SK-N-SH (cell line): ENCODE data around the gene SCRN2. TPM values are rescaled to one million over a fixed set of nuclear protein-coding genes. Genes with fewer than 3 reads are reported as not detected.

Experiments
- CTCF ChIA-PET: fragments of 300-600, 350-600 bp; formaldehyde crosslinking; extraction: SDS; loops from one replicate; lab custom pipeline; 2021; lab: Yijun Ruan, JAX
- POLR2A ChIA-PET: fragments of 350-600 bp; sonication (Branson Sonifier 250); formaldehyde crosslinking; extraction: SDS; loops from one replicate; lab custom pipeline; 2020; ENCODE audit warnings: antibody characterized with exemption, inconsistent platforms; lab: Yijun Ruan, JAX
- DNase-seq: peaks from one replicate; pipeline ENCODE4 v3.0.0; 2012
- H2AFZ ChIP-seq: fragments of 200-600 bp; sonication (generic); 2 replicates; pipeline ENCODE4 v1.8.1; 2016; ENCODE audit warnings: antibody characterized with exemption, mild to moderate bottlenecking, low read depth
- H3F3A ChIP-seq: fragments of 200-600 bp; sonication (generic); replicated peaks from 2 replicates; pipeline ENCODE3; 2016; ENCODE audit warnings: antibody characterized with exemption, mild to moderate bottlenecking; ENCODE audit not compliant: insufficient read depth
- H3K27ac ChIP-seq, 2 experiments: fragments of 200-500 bp in 1 of 2; fragments of 200-600 bp in 1 of 2; sonication (Bioruptor generic) in 1 of 2; sonication (generic), shearing (Covaris generic) in 1 of 2; 2 replicates each; pipeline versions ENCODE4 v1.5.1 to v1.6.1; 2014 to 2016; ENCODE audit warnings: low read depth in 2 of 2, inconsistent platforms in 1 of 2, low read length in 1 of 2, mild to moderate bottlenecking in 1 of 2, mixed read lengths in 1 of 2
- H3K27me3 ChIP-seq: fragments of 200-600 bp; sonication (generic), shearing (Covaris generic); 2 replicates; pipeline ENCODE4 v1.6.1; 2016; ENCODE audit warnings: mixed run types; ENCODE audit not compliant: insufficient read depth
- H3K36me3 ChIP-seq, 2 experiments: fragments of 200-500 bp in 1 of 2; fragments of 200-600 bp in 1 of 2; sonication (Bioruptor generic) in 1 of 2; sonication (generic) in 1 of 2; replicated peaks in 1 of 2; 2 replicates each; pipeline versions ENCODE3 to v1.5.1; 2014 to 2016; ENCODE audit warnings: low read length in 1 of 2, mild to moderate bottlenecking in 1 of 2; ENCODE audit not compliant: insufficient read depth in 2 of 2, control insufficient read depth in 1 of 2
- H3K4me1 ChIP-seq, 2 experiments: fragments of 200-500 bp in 1 of 2; fragments of 200-600 bp in 1 of 2; sonication (Bioruptor generic) in 1 of 2; sonication (generic), shearing (Covaris generic) in 1 of 2; 2 replicates each; pipeline versions ENCODE4 v1.5.1 to v1.6.1; 2014 to 2016; ENCODE audit warnings: low read depth in 1 of 2, low read length in 1 of 2, mixed run types in 1 of 2; ENCODE audit not compliant: insufficient read depth in 2 of 2, control insufficient read depth in 1 of 2
- H3K4me2 ChIP-seq: fragments of 200-600 bp; sonication (generic), shearing (Covaris generic); 2 replicates; pipeline ENCODE4 v1.6.1; 2017; ENCODE audit warnings: mixed run types
- H3K4me3 ChIP-seq, 2 experiments: fragments of 200-500 bp in 1 of 2; fragments of 200-600 bp in 1 of 2; sonication (Bioruptor generic) in 1 of 2; sonication (generic), shearing (Covaris generic) in 1 of 2; 2 replicates each; pipeline versions ENCODE4 v1.5.1 to v1.8.1; 2014 to 2016; ENCODE audit warnings: low read depth in 2 of 2, inconsistent platforms in 1 of 2, low read length in 1 of 2, mild to moderate bottlenecking in 1 of 2, mixed read lengths in 1 of 2, moderate library complexity in 1 of 2
- H3K79me2 ChIP-seq: fragments of 200-600 bp; sonication (generic); 2 replicates; pipeline ENCODE4 v1.8.1; 2017; ENCODE audit warnings: mild to moderate bottlenecking; ENCODE audit not compliant: insufficient read depth
- H3K9ac ChIP-seq: fragments of 200-600 bp; sonication (generic); 2 replicates; pipeline ENCODE4 v1.6.1; 2017; ENCODE audit warnings: mixed run types
- H3K9me2 ChIP-seq: fragments of 200-600 bp; sonication (generic); 2 replicates; pipeline ENCODE4 v1.6.1; 2017; ENCODE audit warnings: mixed run types
- H3K9me3 ChIP-seq: fragments of 200-600 bp; sonication (generic); 2 replicates; pipeline ENCODE4 v1.6.1; 2017; ENCODE audit warnings: mixed run types, mild to moderate bottlenecking, moderate library complexity
- H4K20me1 ChIP-seq: fragments of 200-600 bp; sonication (generic); 2 replicates; pipeline ENCODE4 v1.6.1; 2017; ENCODE audit warnings: mild to moderate bottlenecking, mixed run types; ENCODE audit not compliant: insufficient read depth
- CHD2 ChIP-seq: fragments of 150-350 bp; IDR thresholded peaks from 2 replicates; pipeline ENCODE4 v1.6.1; 2018; ENCODE audit warnings: low read length; ENCODE audit not compliant: partially characterized antibody
- EP300 ChIP-seq, 2 experiments: IDR thresholded peaks; 2 replicates each; pipeline versions ENCODE4 v1.4.0 to v1.6.1; 2012; ENCODE audit warnings: borderline replicate concordance in 1 of 2, low read depth in 1 of 2, low read length in 1 of 2
- FOSL2 ChIP-seq: IDR thresholded peaks from 2 replicates; pipeline ENCODE4 v1.4.0; 2012; ENCODE audit warnings: low read depth, mild to moderate bottlenecking, moderate library complexity, borderline replicate concordance
- GATA2 ChIP-seq: sonication (generic); formaldehyde crosslinking; IDR thresholded peaks from 2 replicates; pipeline ENCODE4 v1.5.0; 2020; ENCODE audit warnings: mild to moderate bottlenecking, missing genetic modification reagents
- JUND ChIP-seq: IDR thresholded peaks from 2 replicates; pipeline ENCODE4 v1.4.0; 2012
- MEF2A ChIP-seq: IDR thresholded peaks from 2 replicates; pipeline ENCODE4 v1.4.0; 2012; ENCODE audit warnings: low read depth, borderline replicate concordance
- MXI1 ChIP-seq: IDR thresholded peaks from 2 replicates; pipeline ENCODE4 v1.6.1; 2012; ENCODE audit warnings: mild to moderate bottlenecking, low read depth, low read length, improper control_type of control experiment
- RAD21 ChIP-seq: IDR thresholded peaks from 2 replicates; pipeline ENCODE4 v1.6.1; 2012; ENCODE audit warnings: mild to moderate bottlenecking, low read length
- RCOR1 ChIP-seq: fragments of 150-350 bp; IDR thresholded peaks from 2 replicates; pipeline ENCODE4 v1.6.1; 2017; ENCODE audit warnings: antibody characterized with exemption, low read length
- RFX5 ChIP-seq: IDR thresholded peaks from 2 replicates; pipeline ENCODE4 v1.6.1; 2012; ENCODE audit warnings: mild to moderate bottlenecking, improper control_type of control experiment, low read length
- SIN3A ChIP-seq: IDR thresholded peaks from 2 replicates; pipeline ENCODE4 v1.6.1; 2012; ENCODE audit warnings: low read depth, mild to moderate bottlenecking, low read length, moderate library complexity, borderline replicate concordance
- SMC3 ChIP-seq: IDR thresholded peaks from 2 replicates; pipeline ENCODE4 v1.6.1; 2012; ENCODE audit warnings: low read depth, low read length, improper control_type of control experiment
- TAF1 ChIP-seq: IDR thresholded peaks from 2 replicates; pipeline ENCODE4 v1.6.1; 2012; ENCODE audit warnings: low read depth, mild to moderate bottlenecking, low read length, moderate library complexity, borderline replicate concordance
- TCF12 ChIP-seq: IDR thresholded peaks from 2 replicates; pipeline ENCODE4 v1.4.0; 2012
- WGBS: methylation state at CpG from one replicate; pipeline ENCODE4 v1.1.6; 2017; ENCODE audit warnings: low lambda C conversion rate; 5-methylcytosine and 5-hydroxymethylcytosine counted together
- polyA plus RNA-seq, 3 experiments: library from polyadenylated mRNA; depleted of rRNA; stranded (reverse); fragments of >200 nt; gene quantifications; 2 replicates each; pipeline ENCODE4 v1.2.3, GENCODE V29; 2012
- TF ChIP-seq, protein P1 (sequence below): IDR thresholded peaks from 2 replicates; pipeline ENCODE4 v1.6.1; 2012; ENCODE audit warnings: mild to moderate bottlenecking, low read depth, low read length, moderate library complexity

The SCRN2 gene
- polyA plus RNA-seq, 1 of the 3 experiments (the other 2 are of a cell fraction): 139 TPM

DNA sequence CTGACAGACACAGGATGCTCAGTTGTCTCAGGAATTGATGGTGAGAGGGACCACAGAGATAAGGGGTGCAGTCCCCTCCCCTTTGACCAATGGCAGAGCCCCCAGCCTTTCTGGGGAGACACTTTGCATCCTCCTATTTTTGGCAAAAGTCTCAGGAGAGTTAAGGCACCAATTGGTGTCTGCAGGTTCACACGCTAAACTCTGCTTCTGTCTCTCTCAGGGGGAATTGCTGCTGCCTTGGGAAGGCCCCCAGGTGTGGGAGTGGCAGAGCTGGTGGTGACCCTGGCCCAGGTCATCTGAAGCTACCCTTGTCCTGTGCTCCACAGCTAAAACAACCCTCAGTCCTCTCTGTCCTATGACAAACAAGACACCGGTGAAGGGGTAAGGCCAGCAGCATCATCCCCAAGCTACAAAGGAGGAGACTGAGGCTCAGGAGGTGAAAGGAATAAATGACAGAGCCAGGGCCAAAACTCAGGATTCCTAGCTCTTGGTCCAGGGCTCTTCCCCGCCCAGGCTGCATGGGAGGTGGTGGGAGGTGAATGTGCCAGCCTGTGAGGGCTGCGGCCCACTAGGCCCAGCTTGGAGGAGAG, 39.8 kb downstream of the SCRN2 start (continued):
- TF ChIP-seq CHD2 (no peak), RCOR1 (no peak), FOSL2 (no peak)
- TF ChIP-seq, all 33 proteins: peak for 0

DNA sequence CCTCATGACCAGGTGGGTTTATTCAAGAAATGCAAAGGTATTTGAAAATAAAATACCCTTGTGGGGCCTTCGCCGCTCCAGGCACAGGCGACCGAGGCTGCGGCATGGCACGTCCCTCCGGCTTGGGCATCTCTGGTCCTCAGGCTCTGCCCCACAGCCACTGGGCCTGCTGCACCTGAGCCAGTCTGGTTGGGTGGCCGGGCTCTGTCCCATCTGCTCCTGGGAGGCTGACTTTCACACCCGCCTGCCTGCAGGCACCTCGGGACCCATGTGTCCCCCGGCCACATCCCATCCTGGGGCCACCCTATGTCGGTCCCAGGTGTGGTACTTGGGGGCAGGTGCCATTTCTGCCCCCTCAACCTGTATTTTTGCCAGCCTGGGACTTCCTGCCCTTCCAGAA, 40.4 kb downstream of the SCRN2 start:
- no peak overlapping the region for H2AFZ ChIP-seq
- POLR2A ChIA-PET: no interaction called here
- peak; percentile 22 for DNase-seq
- H3K9me2 ChIP-seq: no peaks in the 10 kb centered on the region
- H3K4me3 ChIP-seq: no peak overlapping the region
- H4K20me1 ChIP-seq: no peaks in the 10 kb centered on the region
- H3K36me3 ChIP-seq: no peaks in the 10 kb centered on the region
- no peaks in the 10 kb centered on the region for H3K79me2 ChIP-seq
- no peak overlapping the region for H3K27ac ChIP-seq
- no peaks in the 10 kb centered on the region for H3K4me1 ChIP-seq
- no peaks in the 10 kb centered on the region for H3F3A ChIP-seq
- H3K27me3 ChIP-seq: peaks cover 19% of the 10 kb centered on the region
- 70% methylated on average over 12 of the region's 12 CpGs for WGBS
- no peak for TF ChIP-seq MEF2A
- no peak for TF ChIP-seq SIN3A
- no peak for TF ChIP-seq RFX5
- TF ChIP-seq EP300 (IDR thresholded peaks at IDR 0.05; ENCODE audit: borderline replicate concordance in 1 of 2, low read depth in 1 of 2, low read length in 1 of 2): no peak
- TF ChIP-seq SMC3: no peak
- no peak for TF ChIP-seq RCOR1
- TF ChIP-seq CHD2: no peak
- TF ChIP-seq, protein P1, sequence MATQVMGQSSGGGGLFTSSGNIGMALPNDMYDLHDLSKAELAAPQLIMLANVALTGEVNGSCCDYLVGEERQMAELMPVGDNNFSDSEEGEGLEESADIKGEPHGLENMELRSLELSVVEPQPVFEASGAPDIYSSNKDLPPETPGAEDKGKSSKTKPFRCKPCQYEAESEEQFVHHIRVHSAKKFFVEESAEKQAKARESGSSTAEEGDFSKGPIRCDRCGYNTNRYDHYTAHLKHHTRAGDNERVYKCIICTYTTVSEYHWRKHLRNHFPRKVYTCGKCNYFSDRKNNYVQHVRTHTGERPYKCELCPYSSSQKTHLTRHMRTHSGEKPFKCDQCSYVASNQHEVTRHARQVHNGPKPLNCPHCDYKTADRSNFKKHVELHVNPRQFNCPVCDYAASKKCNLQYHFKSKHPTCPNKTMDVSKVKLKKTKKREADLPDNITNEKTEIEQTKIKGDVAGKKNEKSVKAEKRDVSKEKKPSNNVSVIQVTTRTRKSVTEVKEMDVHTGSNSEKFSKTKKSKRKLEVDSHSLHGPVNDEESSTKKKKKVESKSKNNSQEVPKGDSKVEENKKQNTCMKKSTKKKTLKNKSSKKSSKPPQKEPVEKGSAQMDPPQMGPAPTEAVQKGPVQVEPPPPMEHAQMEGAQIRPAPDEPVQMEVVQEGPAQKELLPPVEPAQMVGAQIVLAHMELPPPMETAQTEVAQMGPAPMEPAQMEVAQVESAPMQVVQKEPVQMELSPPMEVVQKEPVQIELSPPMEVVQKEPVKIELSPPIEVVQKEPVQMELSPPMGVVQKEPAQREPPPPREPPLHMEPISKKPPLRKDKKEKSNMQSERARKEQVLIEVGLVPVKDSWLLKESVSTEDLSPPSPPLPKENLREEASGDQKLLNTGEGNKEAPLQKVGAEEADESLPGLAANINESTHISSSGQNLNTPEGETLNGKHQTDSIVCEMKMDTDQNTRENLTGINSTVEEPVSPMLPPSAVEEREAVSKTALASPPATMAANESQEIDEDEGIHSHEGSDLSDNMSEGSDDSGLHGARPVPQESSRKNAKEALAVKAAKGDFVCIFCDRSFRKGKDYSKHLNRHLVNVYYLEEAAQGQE: no peak
- TF ChIP-seq TCF12: no peak
- no peak for TF ChIP-seq MXI1
- no peak for TF ChIP-seq GATA2 (CRISPR knock-in tag)
- TF ChIP-seq JUND: no peak
- no peak for TF ChIP-seq RAD21
- no peak for TF ChIP-seq TAF1
- CTCF ChIA-PET: interaction anchor here (1.3 to 5.2 kb wide), 15 partner anchors 7 to 185 kb away, joined by 3 to 88 read pairs (median 11); partner anchors contain the start of genes SCRN2 and TBX21
- no peak overlapping the region for H3K9ac ChIP-seq
- no peak overlapping the region for H3K4me2 ChIP-seq
- H3K9me3 ChIP-seq: no peaks in the 10 kb centered on the region
